ENCODE data around the gene ACTR1A.
"Not testable (repeated sequence)": the region's sequence is repeated elsewhere in the genome, so short reads cannot be mapped to it uniquely, and the experiment has no call there.

ACTR1A gene

GRCh38 chr10:102534966-102535365 is 32.5 kb upstream of the ACTR1A start:
- H3K9ac ChIP-seq (ENCODE audit: low read length); H3K27me3 ChIP-seq (ENCODE audit: control insufficient read depth in 1 of 2, insufficient read depth in 1 of 2, low read length in 2 of 2); H2BK120ac ChIP-seq (ENCODE audit: low read depth, low read length); H3K18ac ChIP-seq (ENCODE audit: low read depth in 1 of 2, low read length in 2 of 2); H4K91ac ChIP-seq (ENCODE audit: low read length); H3K4me3 ChIP-seq (ENCODE audit: insufficient read depth in 1 of 2, low read depth in 1 of 2, low read length in 2 of 2); H2BK12ac ChIP-seq (ENCODE audit: low read length in 2 of 2); H3K27ac ChIP-seq (ENCODE audit: low read length, poor library complexity, severe bottlenecking); H2BK5ac ChIP-seq (ENCODE audit: low read depth, low read length, poor library complexity, severe bottlenecking); H2AK5ac ChIP-seq (ENCODE audit: low read length, severe bottlenecking); H3K9me3 ChIP-seq (ENCODE audit: control insufficient read depth, low read length); H2AFZ ChIP-seq (ENCODE audit: low read depth, low read length); H4K8ac ChIP-seq (ENCODE audit: low read length); H3K4me2 ChIP-seq (ENCODE audit: low read length, poor library complexity, severe bottlenecking); H3K4me1 ChIP-seq (ENCODE audit: control insufficient read depth, insufficient read depth, low read depth, low read length); H3K4ac ChIP-seq (ENCODE audit: low read depth in 1 of 2, low read length in 2 of 2); H3K14ac ChIP-seq (ENCODE audit: low read length in 2 of 2); H2BK15ac ChIP-seq (ENCODE audit: low read depth, poor library complexity, severe bottlenecking); DNase-seq; H3K23ac ChIP-seq (ENCODE audit: low read length in 2 of 2): not testable (repeated sequence)
- peaks cover 9 to 22% of the 10 kb centered on the region in 2 experiments for H3K36me3 ChIP-seq (ENCODE audit: control insufficient read depth in 1 of 2, insufficient read depth in 2 of 2, low read depth in 1 of 2, low read length in 2 of 2)
- WGBS = 99% methylated on average over 9 of the region's 9 CpGs
- peaks cover 36% of the 10 kb centered on the region for H3K79me1 ChIP-seq (replicated peaks; ENCODE audit: low read length, poor library complexity, severe bottlenecking)

- Histone ChIP-seq H3K14ac (ENCODE audit: low read length in 2 of 2) (no peak overlapping the region), H3K4ac (ENCODE audit: low read depth in 1 of 2, low read length in 2 of 2) (no peak overlapping the region), H3K9me3 (ENCODE audit: control insufficient read depth, low read length) (no peaks in the 10 kb centered on the region), H4K91ac (ENCODE audit: low read length) (no peak overlapping the region), H3K4me1 (ENCODE audit: control insufficient read depth, insufficient read depth, low read depth, low read length) (peaks cover 3% of the 10 kb centered on the region), H3K79me1 (replicated peaks; ENCODE audit: low read length, poor library complexity, severe bottlenecking) (peaks cover 38% of the 10 kb centered on the region), H2BK120ac (ENCODE audit: low read depth, low read length) (no peak overlapping the region), H3K18ac (ENCODE audit: low read depth in 1 of 2, low read length in 2 of 2) (no peak overlapping the region), H2AFZ (ENCODE audit: low read depth, low read length) (no peak overlapping the region), H2BK15ac (ENCODE audit: low read depth, poor library complexity, severe bottlenecking) (no peak overlapping the region), H2BK5ac (ENCODE audit: low read depth, low read length, poor library complexity, severe bottlenecking) (no peak overlapping the region), H3K36me3 (ENCODE audit: control insufficient read depth in 1 of 2, insufficient read depth in 2 of 2, low read depth in 1 of 2, low read length in 2 of 2) (peaks cover 9 to 22% of the 10 kb centered on the region in 2 experiments), H3K4me3 (ENCODE audit: insufficient read depth in 1 of 2, low read depth in 1 of 2, low read length in 2 of 2) (no peak overlapping the region), H2AK5ac (ENCODE audit: low read length, severe bottlenecking) (no peak overlapping the region), H3K23ac (ENCODE audit: low read length in 2 of 2) (no peak overlapping the region), H4K8ac (ENCODE audit: low read length) (no peak overlapping the region), H3K27me3 (ENCODE audit: control insufficient read depth in 1 of 2, insufficient read depth in 1 of 2, low read length in 2 of 2) (no peaks in the 10 kb centered on the region), H2BK12ac (ENCODE audit: low read length in 2 of 2) (no peak overlapping the region), H3K27ac (ENCODE audit: low read length, poor library complexity, severe bottlenecking) (no peak overlapping the region), H3K4me2 (ENCODE audit: low read length, poor library complexity, severe bottlenecking) (no peak overlapping the region), H3K9ac (ENCODE audit: low read length) (no peak overlapping the region)
- 97% methylated on average over 13 of the region's 13 CpGs for WGBS
- DNase-seq = no peak
These were observed 31.8 kb upstream of the ACTR1A start for GRCh38 chr10:102534333-102534732.

GRCh38 chr10:102527546-102527945 is 25.0 kb upstream of the ACTR1A start:
- Histone ChIP-seq H3K4me2 (ENCODE audit: low read length, poor library complexity, severe bottlenecking) (no peak overlapping the region), H2AFZ (ENCODE audit: low read depth, low read length) (no peak overlapping the region)

DNA sequence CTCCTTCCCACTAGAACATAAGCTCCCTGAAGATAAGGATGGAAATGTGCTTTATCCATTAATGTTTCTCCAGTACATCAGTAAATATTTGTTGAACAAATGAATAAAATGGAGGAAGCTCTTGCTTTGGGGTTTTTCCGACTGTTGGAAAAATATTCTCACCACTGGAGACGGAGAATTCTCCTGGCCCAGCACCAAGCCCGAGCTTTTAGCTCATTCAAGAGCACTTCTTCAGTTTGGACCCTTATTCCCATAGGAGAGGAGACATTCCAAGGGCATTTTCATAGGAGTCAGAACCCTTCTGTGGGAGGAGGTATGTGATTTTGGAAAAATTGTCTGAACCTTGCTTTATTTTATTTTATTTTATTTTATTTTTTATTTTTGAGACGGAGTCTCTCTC is 22.2 kb upstream of the ACTR1A start:
- Histone ChIP-seq H3K79me1 (replicated peaks; ENCODE audit: low read length, poor library complexity, severe bottlenecking) (peaks cover 32% of the 10 kb centered on the region), H2BK12ac (ENCODE audit: low read length in 2 of 2) (no peak overlapping the region), H3K36me3 (ENCODE audit: control insufficient read depth in 1 of 2, insufficient read depth in 2 of 2, low read depth in 1 of 2, low read length in 2 of 2) (peaks cover 3 to 10% of the 10 kb centered on the region in 2 experiments), H2BK5ac (ENCODE audit: low read depth, low read length, poor library complexity, severe bottlenecking) (no peak overlapping the region), H3K4me2 (ENCODE audit: low read length, poor library complexity, severe bottlenecking) (no peak overlapping the region), H3K18ac (ENCODE audit: low read depth in 1 of 2, low read length in 2 of 2) (no peak overlapping the region), H3K4me1 (ENCODE audit: control insufficient read depth, insufficient read depth, low read depth, low read length) (peaks cover 6% of the 10 kb centered on the region), H3K9ac (ENCODE audit: low read length) (no peak overlapping the region), H2AFZ (ENCODE audit: low read depth, low read length) (no peak overlapping the region), H3K4me3 (ENCODE audit: insufficient read depth in 1 of 2, low read depth in 1 of 2, low read length in 2 of 2) (no peak overlapping the region), H3K14ac (ENCODE audit: low read length in 2 of 2) (no peak overlapping the region), H3K4ac (ENCODE audit: low read depth in 1 of 2, low read length in 2 of 2) (no peak overlapping the region), H2BK15ac (ENCODE audit: low read depth, poor library complexity, severe bottlenecking) (no peak overlapping the region), H3K27me3 (ENCODE audit: control insufficient read depth in 1 of 2, insufficient read depth in 1 of 2, low read length in 2 of 2) (no peaks in the 10 kb centered on the region), H2AK5ac (ENCODE audit: low read length, severe bottlenecking) (no peak overlapping the region), H2BK120ac (ENCODE audit: low read depth, low read length) (no peak overlapping the region), H4K8ac (ENCODE audit: low read length) (no peak overlapping the region), H4K91ac (ENCODE audit: low read length) (no peak overlapping the region), H3K9me3 (ENCODE audit: control insufficient read depth, low read length) (no peaks in the 10 kb centered on the region), H3K27ac (ENCODE audit: low read length, poor library complexity, severe bottlenecking) (no peak overlapping the region), H3K23ac (ENCODE audit: low read length in 2 of 2) (no peak overlapping the region)
- no peak for DNase-seq
- 100% methylated on average over 3 of the region's 4 CpGs for WGBS

More at GRCh38 chr10:102527546-102527945, 25.0 kb upstream of the ACTR1A start:
- H3K14ac ChIP-seq (ENCODE audit: low read length in 2 of 2) = no peak overlapping the region
- no peak overlapping the region for H2BK5ac ChIP-seq (ENCODE audit: low read depth, low read length, poor library complexity, severe bottlenecking)
- no peak overlapping the region for H3K18ac ChIP-seq (ENCODE audit: low read depth in 1 of 2, low read length in 2 of 2)
- no peak overlapping the region for H2BK120ac ChIP-seq (ENCODE audit: low read depth, low read length)
- no peaks in the 10 kb centered on the region for H3K27me3 ChIP-seq (ENCODE audit: control insufficient read depth in 1 of 2, insufficient read depth in 1 of 2, low read length in 2 of 2)
- no peak overlapping the region for H3K4ac ChIP-seq (ENCODE audit: low read depth in 1 of 2, low read length in 2 of 2)
- peaks cover 6% of the 10 kb centered on the region for H3K4me1 ChIP-seq (ENCODE audit: control insufficient read depth, insufficient read depth, low read depth, low read length)
- no peak overlapping the region for H4K91ac ChIP-seq (ENCODE audit: low read length)
- peaks cover 42% of the 10 kb centered on the region for H3K79me1 ChIP-seq (replicated peaks; ENCODE audit: low read length, poor library complexity, severe bottlenecking)
- no peak overlapping the region for H4K8ac ChIP-seq (ENCODE audit: low read length)
- H2BK15ac ChIP-seq (ENCODE audit: low read depth, poor library complexity, severe bottlenecking) = no peak overlapping the region
- H3K36me3 ChIP-seq (ENCODE audit: control insufficient read depth in 1 of 2, insufficient read depth in 2 of 2, low read depth in 1 of 2, low read length in 2 of 2) = peaks cover 7 to 13% of the 10 kb centered on the region in 2 experiments
- H3K9ac ChIP-seq (ENCODE audit: low read length) = no peak overlapping the region
- H3K4me3 ChIP-seq (ENCODE audit: insufficient read depth in 1 of 2, low read depth in 1 of 2, low read length in 2 of 2) = no peak overlapping the region
- no peaks in the 10 kb centered on the region for H3K9me3 ChIP-seq (ENCODE audit: control insufficient read depth, low read length)
- WGBS = 95% methylated on average over 1 of the region's 2 CpGs
- no peak overlapping the region for H3K27ac ChIP-seq (ENCODE audit: low read length, poor library complexity, severe bottlenecking)
- H3K23ac ChIP-seq (ENCODE audit: low read length in 2 of 2) = no peak overlapping the region
- DNase-seq = no peak
- H2AK5ac ChIP-seq (ENCODE audit: low read length, severe bottlenecking) = no peak overlapping the region
- no peak overlapping the region for H2BK12ac ChIP-seq (ENCODE audit: low read length in 2 of 2)
